HEK293 (cell line): ENCODE data around the gene KRT25.

Experiments
- CTCF ChIA-PET: fragments of 350-600 bp; formaldehyde crosslinking; extraction: SDS; loops from one replicate; lab custom pipeline; 2021; ENCODE audit warnings: antibody characterized with exemption; lab: Yijun Ruan, JAX
- POLR2A ChIA-PET: fragments of 300-600 bp; formaldehyde crosslinking; extraction: SDS; loops from one replicate; lab custom pipeline; 2020; ENCODE audit warnings: antibody characterized with exemption, inconsistent platforms; lab: Yijun Ruan, JAX
- H3K27ac ChIP-seq: fragments of 200-500 bp; sonication (Bioruptor generic); 2 replicates; pipeline ENCODE4 v1.5.1; 2014; ENCODE audit warnings: low read depth, low read length, control low read depth, inconsistent platforms; ENCODE audit errors: extremely low read depth
- H3K36me3 ChIP-seq, 2 experiments: fragments of 200-500 bp in 1 of 2; sonication (Bioruptor generic) in 1 of 2; 1 replicate in 1 of 2; 2 replicates in 1 of 2; pipeline ENCODE4 v1.5.1; 2014 to 2017; ENCODE audit warnings: inconsistent platforms in 2 of 2, low read length in 2 of 2; ENCODE audit not compliant: control insufficient read depth in 2 of 2, insufficient read depth in 1 of 2
- H3K4me1 ChIP-seq: fragments of 200-500 bp; sonication (Bioruptor generic); 2 replicates; pipeline ENCODE4 v1.5.1; 2014; ENCODE audit warnings: mild to moderate bottlenecking, low read length, inconsistent platforms; ENCODE audit not compliant: control insufficient read depth, insufficient read depth
- H3K4me3 ChIP-seq: 2 replicates; pipeline ENCODE4 v1.5.1; 2011; ENCODE audit warnings: low read depth, mild to moderate bottlenecking, control low read depth, low read length, moderate library complexity
- H3K9me3 ChIP-seq: fragments of 200-500 bp; sonication (Bioruptor generic); 2 replicates; pipeline ENCODE4 v1.5.1; 2014; ENCODE audit warnings: low read depth, low read length, inconsistent platforms; ENCODE audit not compliant: control insufficient read depth, insufficient read depth
- MEIS1 ChIP-seq: sonication (generic); formaldehyde crosslinking; IDR thresholded peaks from 2 replicates; pipeline ENCODE4 v1.8.1; 2022; ENCODE audit warnings: missing genetic modification reagents, mild to moderate bottlenecking, borderline replicate concordance
- RBAK ChIP-seq: fragments of 450-650 bp; formaldehyde crosslinking; IDR thresholded peaks from 2 replicates; pipeline ENCODE4 v1.5.1; 2016; ENCODE audit warnings: missing biosample characterization, missing genetic modification characterization
- REPIN1 ChIP-seq: fragments of 450-650 bp; formaldehyde crosslinking; IDR thresholded peaks from 2 replicates; pipeline ENCODE4 v1.5.1; 2017; ENCODE audit warnings: missing biosample characterization, missing genetic modification characterization, low read depth
- YY2 ChIP-seq: fragments of 450-650 bp; formaldehyde crosslinking; IDR thresholded peaks from 2 replicates; pipeline ENCODE4 v1.5.1; 2016; ENCODE audit warnings: missing biosample characterization, missing genetic modification characterization
- ZBTB10 ChIP-seq: fragments of 450-650 bp; formaldehyde crosslinking; IDR thresholded peaks from 2 replicates; pipeline ENCODE4 v1.5.1; 2016; ENCODE audit warnings: missing biosample characterization, missing genetic modification characterization
- ZBTB17 ChIP-seq: fragments of 450-650 bp; formaldehyde crosslinking; IDR thresholded peaks from 2 replicates; pipeline ENCODE4 v1.5.1; 2016; ENCODE audit warnings: missing biosample characterization, missing genetic modification characterization
- ZBTB21 ChIP-seq: fragments of 450-650 bp; formaldehyde crosslinking; IDR thresholded peaks from 2 replicates; pipeline ENCODE4 v1.5.1; 2017; ENCODE audit warnings: missing biosample characterization, missing genetic modification characterization
- ZBTB44 ChIP-seq: fragments of 450-650 bp; IDR thresholded peaks from 2 replicates; pipeline ENCODE4 v1.5.1; 2018; ENCODE audit warnings: missing biosample characterization, mild to moderate bottlenecking, missing genetic modification characterization
- ZBTB8A ChIP-seq: fragments of 450-650 bp; formaldehyde crosslinking; IDR thresholded peaks from 2 replicates; pipeline ENCODE4 v1.5.1; 2016; ENCODE audit warnings: missing biosample characterization, missing genetic modification characterization
- ZNF19 ChIP-seq: fragments of 450-650 bp; formaldehyde crosslinking; IDR thresholded peaks from 2 replicates; pipeline ENCODE4; 2016; ENCODE audit warnings: missing biosample characterization, missing genetic modification characterization, low read depth
- ZNF2 ChIP-seq: fragments of 450-650 bp; formaldehyde crosslinking; IDR thresholded peaks from 2 replicates; pipeline ENCODE4 v1.5.1; 2016; ENCODE audit warnings: missing biosample characterization, missing genetic modification characterization
- ZNF221 ChIP-seq: fragments of 450-650 bp; formaldehyde crosslinking; IDR thresholded peaks from 2 replicates; pipeline ENCODE4 v1.5.1; 2017; ENCODE audit warnings: missing biosample characterization, missing genetic modification characterization, borderline replicate concordance
- ZNF274 ChIP-seq, 2 experiments: fragments of 200-500 bp in 1 of 2; fragments of 450-650 bp in 1 of 2; sonication (Bioruptor generic) in 1 of 2; formaldehyde crosslinking in 1 of 2; IDR thresholded peaks; 2 replicates each; pipeline versions ENCODE4 v1.5.1 to v1.6.1; 2014 to 2016; ENCODE audit warnings: borderline replicate concordance in 1 of 2, inconsistent platforms in 1 of 2, low read length in 1 of 2, missing biosample characterization in 1 of 2, missing genetic modification characterization in 1 of 2
- ZNF280D ChIP-seq: fragments of 450-650 bp; formaldehyde crosslinking; IDR thresholded peaks from 2 replicates; pipeline ENCODE4 v1.5.1; 2016; ENCODE audit warnings: missing biosample characterization, missing genetic modification characterization
- ZNF335 ChIP-seq: fragments of 450-650 bp; formaldehyde crosslinking; conservative IDR thresholded peaks from 2 replicates; pipeline ENCODE4 v1.5.1; 2016; ENCODE audit warnings: missing biosample characterization, missing genetic modification characterization
- ZNF350 ChIP-seq: fragments of 450-650 bp; formaldehyde crosslinking; IDR thresholded peaks from 2 replicates; pipeline ENCODE4 v1.5.0; 2017; ENCODE audit warnings: missing biosample characterization, mild to moderate bottlenecking, missing genetic modification characterization
- ZNF362 ChIP-seq: fragments of 450-650 bp; formaldehyde crosslinking; IDR thresholded peaks from 2 replicates; pipeline ENCODE4 v1.5.1; 2016; ENCODE audit warnings: missing biosample characterization, missing genetic modification characterization
- ZNF548 ChIP-seq: fragments of 450-650 bp; formaldehyde crosslinking; IDR thresholded peaks from 2 replicates; pipeline ENCODE4 v1.5.1; 2016; ENCODE audit warnings: missing biosample characterization, missing genetic modification characterization
- ZNF621 ChIP-seq: fragments of 450-650 bp; formaldehyde crosslinking; IDR thresholded peaks from 2 replicates; pipeline ENCODE4 v1.5.1; 2017; ENCODE audit warnings: missing biosample characterization, missing genetic modification characterization
- ZNF658 ChIP-seq: fragments of 450-650 bp; formaldehyde crosslinking; IDR thresholded peaks from 2 replicates; pipeline ENCODE4; 2016; ENCODE audit warnings: missing biosample characterization, missing genetic modification characterization
- TF ChIP-seq, protein P1 (sequence below): fragments of 450-650 bp; formaldehyde crosslinking; IDR thresholded peaks from 2 replicates; pipeline ENCODE4 v1.5.1; 2017; ENCODE audit warnings: missing biosample characterization, missing genetic modification characterization
- TF ChIP-seq, protein P2 (sequence below): fragments of 450-650 bp; formaldehyde crosslinking; IDR thresholded peaks from 2 replicates; pipeline ENCODE4 v1.5.1; 2016; ENCODE audit warnings: missing biosample characterization, missing genetic modification characterization

The KRT25 gene

GRCh38 chr17:40703652-40704051, 51.5 kb downstream of the KRT25 start, which contains the start of gene KRT24:
KRT24 (minus strand) TSS chr17:40703752; CDS start chr17:40703693, 59 bp downstream.
- no peaks in the 10 kb centered on the region for H3K36me3 ChIP-seq
- CTCF ChIA-PET = interaction anchor here (1.2 kb wide), 1 partner anchor 88 kb away, joined by 3 read pairs; no protein-coding TSS in a partner anchor
- H3K4me1 ChIP-seq = no peaks in the 10 kb centered on the region
- POLR2A ChIA-PET = no interaction called here
- no peak within 1 kb of the TSS for H3K27ac ChIP-seq
- TF ChIP-seq ZBTB17 (tag by site-specific recombination) (no peak), ZNF350 (tag by site-specific recombination) (no peak), ZNF335 (tag by site-specific recombination) (no peak), ZNF658 (no peak), ZNF548 (no peak), ZNF362 (tag by site-specific recombination) (no peak), ZNF2 (tag by site-specific recombination) (no peak), REPIN1 (tag by site-specific recombination) (no peak), ZNF19 (tag by site-specific recombination) (no peak), ZNF621 (no peak), ZNF221 (tag by site-specific recombination) (no peak), ZBTB21 (tag by site-specific recombination) (no peak), ZNF274 (IDR thresholded peaks at IDR 0.05; ENCODE audit: low read length) (no peak), ZNF274 (tag by site-specific recombination; IDR thresholded peaks at IDR 0.05; ENCODE audit: borderline replicate concordance) (no peak), ZBTB44 (tag by site-specific recombination) (no peak), RBAK (tag by site-specific recombination) (no peak)
- TF ChIP-seq, protein P1, sequence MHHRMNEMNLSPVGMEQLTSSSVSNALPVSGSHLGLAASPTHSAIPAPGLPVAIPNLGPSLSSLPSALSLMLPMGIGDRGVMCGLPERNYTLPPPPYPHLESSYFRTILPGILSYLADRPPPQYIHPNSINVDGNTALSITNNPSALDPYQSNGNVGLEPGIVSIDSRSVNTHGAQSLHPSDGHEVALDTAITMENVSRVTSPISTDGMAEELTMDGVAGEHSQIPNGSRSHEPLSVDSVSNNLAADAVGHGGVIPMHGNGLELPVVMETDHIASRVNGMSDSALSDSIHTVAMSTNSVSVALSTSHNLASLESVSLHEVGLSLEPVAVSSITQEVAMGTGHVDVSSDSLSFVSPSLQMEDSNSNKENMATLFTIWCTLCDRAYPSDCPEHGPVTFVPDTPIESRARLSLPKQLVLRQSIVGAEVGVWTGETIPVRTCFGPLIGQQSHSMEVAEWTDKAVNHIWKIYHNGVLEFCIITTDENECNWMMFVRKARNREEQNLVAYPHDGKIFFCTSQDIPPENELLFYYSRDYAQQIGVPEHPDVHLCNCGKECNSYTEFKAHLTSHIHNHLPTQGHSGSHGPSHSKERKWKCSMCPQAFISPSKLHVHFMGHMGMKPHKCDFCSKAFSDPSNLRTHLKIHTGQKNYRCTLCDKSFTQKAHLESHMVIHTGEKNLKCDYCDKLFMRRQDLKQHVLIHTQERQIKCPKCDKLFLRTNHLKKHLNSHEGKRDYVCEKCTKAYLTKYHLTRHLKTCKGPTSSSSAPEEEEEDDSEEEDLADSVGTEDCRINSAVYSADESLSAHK (tag by site-specific recombination) = no peak
- TF ChIP-seq, all 188 proteins: peak for 0
- Histone ChIP-seq H3K4me3 (no peak within 1 kb of the TSS), H3K9me3 (no peaks in the 10 kb centered on the region)

- POLR2A ChIA-PET = no interaction called here
- H3K27ac ChIP-seq = no peak overlapping the region
- no peaks in the 10 kb centered on the region for H3K36me3 ChIP-seq
- H3K4me1 ChIP-seq = no peaks in the 10 kb centered on the region
- no peaks in the 10 kb centered on the region for H3K9me3 ChIP-seq
- H3K4me3 ChIP-seq = no peak overlapping the region
- CTCF ChIA-PET = interaction anchor here (0.5 to 0.6 kb wide), 2 partner anchors 258 to 627 kb away, joined by 3 read pairs; no protein-coding TSS in a partner anchor
- TF ChIP-seq, protein P2, sequence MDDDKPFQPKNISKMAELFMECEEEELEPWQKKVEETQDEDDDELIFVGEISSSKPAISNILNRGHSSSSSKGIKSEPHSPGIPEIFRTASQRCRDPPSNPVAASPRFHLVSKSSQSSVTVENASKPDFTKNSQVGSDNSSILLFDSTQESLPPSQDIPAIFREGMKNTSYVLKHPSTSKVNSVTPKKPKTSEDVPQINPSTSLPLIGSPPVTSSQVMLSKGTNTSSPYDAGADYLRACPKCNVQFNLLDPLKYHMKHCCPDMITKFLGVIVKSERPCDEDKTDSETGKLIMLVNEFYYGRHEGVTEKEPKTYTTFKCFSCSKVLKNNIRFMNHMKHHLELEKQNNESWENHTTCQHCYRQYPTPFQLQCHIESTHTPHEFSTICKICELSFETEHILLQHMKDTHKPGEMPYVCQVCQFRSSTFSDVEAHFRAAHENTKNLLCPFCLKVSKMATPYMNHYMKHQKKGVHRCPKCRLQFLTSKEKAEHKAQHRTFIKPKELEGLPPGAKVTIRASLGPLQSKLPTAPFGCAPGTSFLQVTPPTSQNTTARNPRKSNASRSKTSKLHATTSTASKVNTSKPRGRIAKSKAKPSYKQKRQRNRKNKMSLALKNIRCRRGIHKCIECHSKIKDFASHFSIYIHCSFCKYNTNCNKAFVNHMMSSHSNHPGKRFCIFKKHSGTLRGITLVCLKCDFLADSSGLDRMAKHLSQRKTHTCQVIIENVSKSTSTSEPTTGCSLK = no peak
- TF ChIP-seq ZNF280D = no peak
- no peak for TF ChIP-seq YY2 (tag by site-specific recombination)
- no peak for TF ChIP-seq ZBTB8A (tag by site-specific recombination)
- no peak for TF ChIP-seq MEIS1 (CRISPR knock-in tag)
- TF ChIP-seq ZBTB10 (tag by site-specific recombination) = no peak
Measured at GRCh38 chr17:40702271-40702670, 52.9 kb downstream of the KRT25 start.
